Measurements from ENCODE around the gene ELMO1.

Gene ELMO1

GRCh38 chr7:37349979-37350590 is 98.6 kb downstream of the ELMO1 start:
- no peak overlapping the region for H3K4me3 ChIP-seq (ENCODE audit: low read depth, low read length)
- peak; percentile 48 for DNase-seq (ENCODE audit: low read depth)
- TF ChIP-seq MAX (IDR thresholded peaks at IDR 0.05; ENCODE audit: low read depth, low read length) (peak; percentile 61), POLR2A (IDR thresholded peaks at IDR 0.05; ENCODE audit: extremely low read depth, insufficient read length) (no peak), CTCF (IDR thresholded peaks at IDR 0.05; ENCODE audit: low read depth, low read length) (no peak)

- H3K4me3 ChIP-seq (ENCODE audit: low read depth, low read length), result no peak overlapping the region
- TF ChIP-seq MYC (IDR thresholded peaks at IDR 0.05; ENCODE audit: low read depth, low read length) (no peak), POLR2A (IDR thresholded peaks at IDR 0.05; ENCODE audit: extremely low read depth, insufficient read length) (no peak), CTCF (IDR thresholded peaks at IDR 0.05; ENCODE audit: low read depth, low read length) (no peak), MAX (IDR thresholded peaks at IDR 0.05; ENCODE audit: low read depth, low read length) (no peak)
- no peak for DNase-seq (ENCODE audit: low read depth)
Measured at GRCh38 chr7:37348982-37349381, 99.7 kb downstream of the ELMO1 start.

- DNase-seq (ENCODE audit: low read depth), result no peak
- TF ChIP-seq CTCF (IDR thresholded peaks at IDR 0.05; ENCODE audit: low read depth, low read length) (no peak), MAX (IDR thresholded peaks at IDR 0.05; ENCODE audit: low read depth, low read length) (no peak), POLR2A (IDR thresholded peaks at IDR 0.05; ENCODE audit: extremely low read depth, insufficient read length) (no peak), MYC (IDR thresholded peaks at IDR 0.05; ENCODE audit: low read depth, low read length) (no peak)
- no peak overlapping the region for H3K4me3 ChIP-seq (ENCODE audit: low read depth, low read length)
Measured at GRCh38 chr7:37346761-37347160, 101.9 kb downstream of the ELMO1 start.

- no peak for DNase-seq (ENCODE audit: low read depth)
- no peak overlapping the region for H3K4me3 ChIP-seq (ENCODE audit: low read depth, low read length)
- TF ChIP-seq MAX (IDR thresholded peaks at IDR 0.05; ENCODE audit: low read depth, low read length), result no peak
- TF ChIP-seq MYC (IDR thresholded peaks at IDR 0.05; ENCODE audit: low read depth, low read length), result no peak
- TF ChIP-seq POLR2A (IDR thresholded peaks at IDR 0.05; ENCODE audit: extremely low read depth, insufficient read length), result no peak
- no peak for TF ChIP-seq CTCF (IDR thresholded peaks at IDR 0.05; ENCODE audit: low read depth, low read length)
Measured at GRCh38 chr7:37344886-37345579, 103.6 kb downstream of the ELMO1 start.

- TF ChIP-seq POLR2A (IDR thresholded peaks at IDR 0.05; ENCODE audit: extremely low read depth, insufficient read length), result peak; percentile 65
- peak; percentile 44 for TF ChIP-seq CTCF (IDR thresholded peaks at IDR 0.05; ENCODE audit: low read depth, low read length)
- TF ChIP-seq MYC (IDR thresholded peaks at IDR 0.05; ENCODE audit: low read depth, low read length), result peak; percentile 85
- peak; percentile 96 for TF ChIP-seq MAX (IDR thresholded peaks at IDR 0.05; ENCODE audit: low read depth, low read length)
- peak; percentile 96 for DNase-seq (ENCODE audit: low read depth)
- peak overlapping the region; percentile 90 for H3K4me3 ChIP-seq (ENCODE audit: low read depth, low read length)
Measured at GRCh38 chr7:37342688-37343471, 105.8 kb downstream of the ELMO1 start.

Data from NB4 (cell line).